HCT116 (cell line): ENCODE data around the gene GTF3C1. TPM values are rescaled to one million over a fixed set of nuclear protein-coding genes. Genes with fewer than 3 reads are reported as not detected.

Experiments
- ATAC-seq: fragments of 200-7000 bp; cut with Tn5 transposase; 2 replicates; pipeline ENCODE4 v1.9.1; 2020; ENCODE audit warnings: mild to moderate bottlenecking, moderate library complexity
- BruUV-seq: library from RNA; stranded (reverse); fragments of 400-500 nt; replicated peaks from 2 replicates; lab custom pipeline; 2021; lab: Mats Ljungman, UMichigan
- CTCF ChIA-PET: fragments of 300-600 bp; sonication (Branson Sonifier 250); formaldehyde crosslinking; loops from one replicate; lab custom pipeline; 2021; ENCODE audit warnings: antibody characterized with exemption; lab: Charles Lee
- POLR2A ChIA-PET: fragments of 300-600, 350-600 bp; sonication (Branson Sonifier 250); formaldehyde crosslinking; loops from one replicate; lab custom pipeline; 2021; ENCODE audit warnings: antibody characterized with exemption; lab: Charles Lee
- RAD21 ChIA-PET, 2 experiments: fragments of 300-600 bp; sonication (Branson Sonifier 250); formaldehyde crosslinking; loops; one replicate each; lab custom pipeline; 2023; ENCODE audit warnings: low total read pairs in 2 of 2; ENCODE audit not compliant: uncharacterized antibody in 2 of 2, unreplicated experiment in 2 of 2, low non-redundant PET in 1 of 2; lab: Charles Lee
- DNase-seq: peaks from one replicate; pipeline ENCODE4 v3.0.0-alpha.2; 2010; ENCODE audit warnings: low read depth, low spot score
- H2AFZ ChIP-seq: fragments of 200-600 bp; shearing (Covaris generic), sonication (generic); 2 replicates; pipeline ENCODE4 v1.6.1; 2017; ENCODE audit warnings: low read depth, mixed run types, mixed read lengths, antibody characterized with exemption, low read length; ENCODE audit not compliant: poor library complexity, severe bottlenecking
- H3K27ac ChIP-seq: 2 replicates; pipeline ENCODE4 v1.5.1; 2012; ENCODE audit warnings: low read depth, low read length
- H3K27me3 ChIP-seq: fragments of 200-600 bp; sonication (generic); 2 replicates; pipeline ENCODE4 v1.6.1; 2016; ENCODE audit warnings: mixed run types, low read length, mixed read lengths; ENCODE audit not compliant: insufficient read depth
- H3K36me3 ChIP-seq, 2 experiments: fragments of 200-500 bp in 1 of 2; fragments of 200-600 bp in 1 of 2; sonication (Bioruptor generic) in 1 of 2; sonication (generic) in 1 of 2; 2 replicates each; pipeline versions ENCODE4 v1.5.1 to v1.6.1; 2014 to 2016; ENCODE audit warnings: low read length in 2 of 2, inconsistent platforms in 1 of 2, mixed read lengths in 1 of 2, mixed run types in 1 of 2; ENCODE audit not compliant: insufficient read depth in 2 of 2, control insufficient read depth in 1 of 2
- H3K4me1 ChIP-seq, 2 experiments: fragments of 200-600 bp in 1 of 2; sonication (generic) in 1 of 2; 2 replicates each; pipeline versions ENCODE4 v1.5.1 to v1.6.1; 2012 to 2017; ENCODE audit warnings: low read length in 2 of 2, inconsistent platforms in 1 of 2, mild to moderate bottlenecking in 1 of 2, mixed read lengths in 1 of 2, mixed run types in 1 of 2, moderate library complexity in 1 of 2; ENCODE audit not compliant: insufficient read depth in 2 of 2, control insufficient read depth in 1 of 2
- H3K4me2 ChIP-seq: fragments of 200-600 bp; sonication (generic); 2 replicates; pipeline ENCODE4 v1.6.1; 2017; ENCODE audit warnings: mixed run types, low read length, mixed read lengths
- H3K4me3 ChIP-seq, 2 experiments: fragments of 200-600 bp in 1 of 2; sonication (generic) in 1 of 2; replicated peaks in 1 of 2; 2 replicates each; pipeline ENCODE4 v1.5.1; 2011 to 2016; ENCODE audit warnings: low read length in 2 of 2, control low read depth in 1 of 2, low read depth in 1 of 2, mild to moderate bottlenecking in 1 of 2, mixed read lengths in 1 of 2, mixed run types in 1 of 2
- H3K79me2 ChIP-seq: fragments of 200-600 bp; sonication (generic); 2 replicates; pipeline ENCODE4 v1.6.1; 2017; ENCODE audit warnings: mild to moderate bottlenecking, mixed run types, low read length, moderate library complexity, mixed read lengths; ENCODE audit not compliant: insufficient read depth
- H3K9ac ChIP-seq: fragments of 200-600 bp; sonication (generic); 2 replicates; pipeline ENCODE4 v1.6.1; 2016; ENCODE audit warnings: low read length, mixed read lengths
- H3K9me2 ChIP-seq: fragments of 200-600 bp; sonication (generic), shearing (Covaris generic); 2 replicates; pipeline ENCODE4 v1.6.1; 2017; ENCODE audit warnings: mixed run types, mild to moderate bottlenecking, moderate library complexity; ENCODE audit not compliant: insufficient read depth
- H3K9me3 ChIP-seq, 2 experiments: fragments of 200-500 bp in 1 of 2; fragments of 200-600 bp in 1 of 2; sonication (Bioruptor generic) in 1 of 2; sonication (generic) in 1 of 2; 2 replicates each; pipeline ENCODE4 v1.6.1; 2014 to 2017; ENCODE audit warnings: low read length in 2 of 2, mixed read lengths in 2 of 2, inconsistent platforms in 1 of 2, low read depth in 1 of 2, mild to moderate bottlenecking in 1 of 2, mixed run types in 1 of 2, moderate library complexity in 1 of 2; ENCODE audit not compliant: control insufficient read depth in 1 of 2, insufficient read depth in 1 of 2
- H4K20me1 ChIP-seq: fragments of 200-600 bp; sonication (generic), shearing (Covaris generic); 2 replicates; pipeline ENCODE4 v1.6.1; 2017; ENCODE audit warnings: mixed run types, mild to moderate bottlenecking, moderate library complexity; ENCODE audit not compliant: insufficient read depth
- ATF3 ChIP-seq: IDR thresholded peaks from 2 replicates; pipeline ENCODE4 v1.6.1; 2012
- CBX3 ChIP-seq: IDR thresholded peaks from 2 replicates; pipeline ENCODE4 v1.6.1; 2012; ENCODE audit warnings: low read depth
- CEBPB ChIP-seq: IDR thresholded peaks from 2 replicates; pipeline ENCODE4 v1.6.1; 2012; ENCODE audit warnings: low read depth
- CTCF ChIP-seq, 3 experiments: fragments of 200-600 bp in 1 of 3; sonication (generic) in 1 of 3; IDR thresholded peaks in 2 of 3; conservative IDR thresholded peaks in 1 of 3; 2 replicates each; pipeline ENCODE4 v1.5.1; 2012 to 2017; ENCODE audit warnings: low read depth in 2 of 3, low read length in 2 of 3, antibody characterized with exemption in 1 of 3, borderline replicate concordance in 1 of 3, control low read depth in 1 of 3, mild to moderate bottlenecking in 1 of 3, mixed read lengths in 1 of 3, mixed run types in 1 of 3, moderate library complexity in 1 of 3; ENCODE audit not compliant: insufficient read depth in 1 of 3
- EGR1 ChIP-seq: IDR thresholded peaks from 2 replicates; pipeline ENCODE4 v1.6.1; 2012; ENCODE audit warnings: low read depth
- EZH2 ChIP-seq: fragments of 200-600 bp; sonication (generic); IDR thresholded peaks from 2 replicates; pipeline ENCODE4 v1.6.1; 2017; ENCODE audit warnings: antibody characterized with exemption, mixed run types
- EZH2phosphoT487 ChIP-seq: fragments of 200-600 bp; IDR thresholded peaks from 2 replicates; pipeline ENCODE4 v1.6.1; 2018; ENCODE audit warnings: antibody characterized with exemption, borderline replicate concordance
- FOSL1 ChIP-seq: IDR thresholded peaks from 2 replicates; pipeline ENCODE4 v1.6.1; 2012; ENCODE audit warnings: low read depth
- JUND ChIP-seq: IDR thresholded peaks from 2 replicates; pipeline ENCODE4 v1.6.1; 2012
- MAX ChIP-seq: IDR thresholded peaks from 2 replicates; pipeline ENCODE4 v1.6.1; 2012
- POLR2A ChIP-seq: IDR thresholded peaks from 2 replicates; pipeline ENCODE4 v1.7.0; 2011; ENCODE audit warnings: borderline replicate concordance; ENCODE audit not compliant: insufficient read depth, insufficient read length; ENCODE audit errors: extremely low read depth
- REST ChIP-seq: IDR thresholded peaks from 2 replicates; pipeline ENCODE4 v1.6.1; 2012; ENCODE audit warnings: low read depth
- SP1 ChIP-seq: IDR thresholded peaks from 2 replicates; pipeline ENCODE4 v1.6.1; 2012; ENCODE audit warnings: low read depth
- SRF ChIP-seq: IDR thresholded peaks from 2 replicates; pipeline ENCODE4 v1.6.1; 2012; ENCODE audit warnings: low read depth
- TCF7L2 ChIP-seq: IDR thresholded peaks from 2 replicates; pipeline ENCODE4 v1.7.0; 2011; ENCODE audit warnings: borderline replicate concordance, inconsistent platforms; ENCODE audit not compliant: insufficient read depth, insufficient read length; ENCODE audit errors: extremely low read depth
- ZBTB33 ChIP-seq: IDR thresholded peaks from 2 replicates; pipeline ENCODE4 v1.6.1; 2011; ENCODE audit warnings: mild to moderate bottlenecking, low read length, moderate library complexity; ENCODE audit not compliant: insufficient replicate concordance; ENCODE audit errors: extremely low read depth
- intact Hi-C: fragments of 100-400 bp; cut with micrococcal nuclease; formaldehyde crosslinking; loops from 2 replicates; pipeline ENCODE4 v1.10.0; 2022
- total RNA-seq: library from RNA; stranded (reverse); gene quantifications from one replicate; pipeline ENCODE4 v1.2.1, GENCODE V29; 2021; ENCODE audit not compliant: unreplicated experiment

GTF3C1 gene
- total RNA-seq, 1 experiment from 2014 or later = 97.5 TPM

- CTCF ChIA-PET = no interaction called here
- no peak for TF ChIP-seq CBX3
- TF ChIP-seq FOSL1 = no peak
- no peak for TF ChIP-seq TCF7L2
- no peak for TF ChIP-seq JUND
- no peak for TF ChIP-seq POLR2A
- no peak for TF ChIP-seq EGR1
- TF ChIP-seq MAX = no peak
- TF ChIP-seq CEBPB = no peak
- TF ChIP-seq ZBTB33 = no peak
- no peak for TF ChIP-seq SP1
- no peak for TF ChIP-seq SRF
- no peak for TF ChIP-seq CTCF (IDR thresholded peaks at IDR 0.05 in 2 of 3, conservative IDR thresholded peaks at IDR 0.05 in 1 of 3; ENCODE audit: borderline replicate concordance in 1 of 3, insufficient read depth in 1 of 3, low read depth in 2 of 3, low read length in 2 of 3)
- no peak for TF ChIP-seq ATF3
- no peak for TF ChIP-seq REST
- TF ChIP-seq EZH2 = no peak
- no peak for TF ChIP-seq EZH2phosphoT487
These were observed 50.1 kb downstream of the GTF3C1 start for GRCh38 chr16:27499659-27500055.

More at GRCh38 chr16:27499659-27500055, 50.1 kb downstream of the GTF3C1 start:
- H3K4me3 ChIP-seq = no peak overlapping the region
- no peaks in the 10 kb centered on the region for H3K9me2 ChIP-seq
- no peaks in the 10 kb centered on the region for H3K4me1 ChIP-seq
- no TSS peak for BruUV-seq
- RAD21 ChIA-PET = no interaction called here
- peaks cover 41 to 60% of the 10 kb centered on the region in 2 experiments; a peak in 3 of 4 replicates for H3K36me3 ChIP-seq
- intact Hi-C loops = no loop called here
- DNase-seq = no peak
- H3K4me2 ChIP-seq = no peak overlapping the region
- no peak overlapping the region for H2AFZ ChIP-seq
- no peaks in the 10 kb centered on the region for H4K20me1 ChIP-seq
- H3K27ac ChIP-seq = no peak overlapping the region
- H3K27me3 ChIP-seq = no peaks in the 10 kb centered on the region
- POLR2A ChIA-PET = no interaction called here
- H3K79me2 ChIP-seq = no peaks in the 10 kb centered on the region
- H3K9me3 ChIP-seq = no peaks in the 10 kb centered on the region
- no peak overlapping the region for H3K9ac ChIP-seq
- ATAC-seq = no peak
